EL (cell line): ENCODE data around the gene RAPGEF1.
"Not testable (repeated sequence)": the region's sequence is repeated elsewhere in the genome, so short reads cannot be mapped to it uniquely, and the experiment has no call there.

ENCODE experiments used
- DNase-seq: peaks from one replicate; pipeline ENCODE4 v3.0.0-alpha.2; 2016

The RAPGEF1 gene

GRCh38 chr9:131580358-131580757 is 159.5 kb downstream of the RAPGEF1 start:
- no peak for DNase-seq

DNA sequence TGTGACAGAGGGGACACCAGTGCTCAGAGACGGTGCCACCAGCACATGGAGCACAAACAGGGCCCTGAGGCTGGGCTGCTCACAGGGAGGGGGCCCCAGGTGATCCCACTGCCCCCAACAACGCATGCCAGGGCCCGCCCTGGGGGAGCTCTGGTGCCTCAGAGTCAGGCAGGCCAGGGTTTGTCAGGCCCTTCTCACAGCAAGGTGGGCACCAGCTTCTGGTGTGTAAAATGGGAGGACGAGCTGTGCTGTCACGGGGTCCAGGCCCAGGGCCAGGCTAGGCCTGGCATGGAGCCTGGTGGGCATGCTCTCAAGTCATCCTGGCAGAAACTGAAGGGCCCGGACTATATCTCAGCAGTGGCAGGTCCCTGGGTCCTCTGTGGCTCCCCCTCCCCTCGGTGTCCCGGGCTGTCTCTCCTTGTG is 160.1 kb downstream of the RAPGEF1 start:
- DNase-seq: no peak

DNA sequence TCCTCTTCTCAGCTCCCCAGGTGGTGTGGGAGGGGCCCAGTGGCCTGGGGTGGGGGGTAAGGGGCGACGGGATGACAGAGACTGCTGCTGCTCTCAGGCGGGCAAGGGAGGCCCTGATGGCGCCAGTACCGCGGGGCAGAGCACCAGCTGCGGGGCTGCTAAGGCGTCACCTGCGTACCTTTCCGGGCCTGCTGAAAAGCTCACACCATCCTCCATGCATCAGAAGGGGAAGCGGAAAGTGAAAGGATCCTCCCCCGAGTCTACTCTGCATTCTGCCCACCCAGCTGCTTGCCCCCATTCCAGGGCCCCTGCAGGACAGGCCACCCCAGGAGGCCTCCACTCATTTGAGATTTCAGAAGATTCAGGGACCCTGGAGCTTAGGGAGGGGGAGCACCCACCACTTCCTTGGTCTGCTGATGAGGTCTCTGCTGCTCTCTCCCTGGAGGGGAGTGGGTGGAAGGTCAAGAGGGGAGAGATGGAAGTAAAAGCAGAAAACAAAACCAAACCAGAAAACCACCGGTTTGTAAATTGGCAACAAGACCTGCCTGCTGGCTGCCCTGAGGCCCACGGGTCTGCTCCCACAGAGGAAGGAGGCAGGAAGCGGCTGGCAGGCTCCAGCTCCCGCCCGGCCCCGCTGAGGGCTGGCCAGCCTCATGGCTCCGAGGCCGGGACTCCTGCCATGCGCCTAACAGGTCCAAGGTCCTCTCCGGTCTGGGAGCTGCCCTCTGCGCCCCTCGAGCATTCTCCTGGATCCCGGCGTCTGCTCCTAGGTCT is 161.0 kb downstream of the RAPGEF1 start:
- DNase-seq: no peak

DNA sequence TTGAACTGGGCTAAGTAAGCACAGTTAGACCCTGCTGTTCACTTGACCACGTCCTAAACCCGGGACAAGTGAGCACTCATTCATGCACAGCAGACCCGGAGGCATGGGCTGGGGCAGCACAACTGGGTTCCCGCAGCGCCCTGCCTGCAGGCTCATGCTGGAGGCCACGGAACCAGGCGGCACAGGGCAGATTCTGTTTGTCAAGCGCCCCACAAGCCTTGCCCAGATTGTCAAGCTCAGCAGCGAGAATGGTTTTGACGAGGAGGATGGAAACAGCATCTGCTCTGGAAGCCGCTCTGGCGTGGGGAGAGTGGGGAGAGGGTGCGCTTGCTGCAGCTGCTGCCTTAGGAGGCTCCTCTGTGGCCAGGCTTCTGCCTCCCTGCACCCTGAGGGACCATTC is 161.9 kb downstream of the RAPGEF1 start:
- no peak for DNase-seq

GRCh38 chr9:131577005-131578000 is 162.6 kb downstream of the RAPGEF1 start:
- DNase-seq: no peak

DNA sequence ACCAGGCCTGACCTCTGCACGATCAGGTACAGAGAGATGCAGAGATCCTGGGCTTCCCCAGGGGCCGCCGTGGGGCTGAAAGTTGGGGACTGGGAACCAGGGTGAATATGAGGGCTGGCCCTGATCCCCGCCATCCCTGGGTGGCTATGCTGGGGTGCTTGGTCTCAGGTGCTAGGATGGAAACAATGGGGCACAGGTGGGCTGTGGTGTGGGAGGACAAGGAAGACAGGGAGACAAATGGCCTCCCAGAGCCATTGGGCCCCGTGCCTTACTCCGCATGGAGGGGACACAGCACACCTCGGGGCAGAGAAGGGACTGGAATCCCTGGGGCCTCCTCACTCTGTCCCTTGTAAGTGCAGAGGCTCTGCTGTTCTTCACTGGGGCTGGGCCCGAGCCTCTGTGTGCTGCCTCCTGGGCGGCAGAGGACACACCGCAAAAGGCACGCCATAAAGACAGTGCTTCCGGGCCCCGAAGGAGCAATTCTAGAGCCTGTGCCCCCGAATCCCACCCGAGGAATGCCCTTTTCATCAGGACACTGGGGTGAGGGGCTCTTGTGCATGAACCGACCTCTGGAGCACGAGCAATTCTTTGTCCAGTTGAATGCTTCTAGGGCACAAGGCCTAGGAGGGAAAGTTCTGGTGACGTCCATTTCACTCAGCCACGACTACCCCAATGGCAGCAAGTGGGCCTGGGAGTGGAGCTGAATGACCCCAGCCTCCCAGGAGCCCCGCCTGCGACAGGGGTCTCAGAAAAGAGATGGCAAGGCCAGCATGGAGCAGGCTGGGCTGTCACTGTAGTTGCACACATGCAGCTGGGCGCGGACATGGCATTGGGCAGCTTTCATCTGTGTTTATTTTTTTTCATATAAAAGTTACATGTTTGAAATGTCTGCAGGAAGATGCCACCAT is 163.7 kb downstream of the RAPGEF1 start:
- DNase-seq: no peak

DNA sequence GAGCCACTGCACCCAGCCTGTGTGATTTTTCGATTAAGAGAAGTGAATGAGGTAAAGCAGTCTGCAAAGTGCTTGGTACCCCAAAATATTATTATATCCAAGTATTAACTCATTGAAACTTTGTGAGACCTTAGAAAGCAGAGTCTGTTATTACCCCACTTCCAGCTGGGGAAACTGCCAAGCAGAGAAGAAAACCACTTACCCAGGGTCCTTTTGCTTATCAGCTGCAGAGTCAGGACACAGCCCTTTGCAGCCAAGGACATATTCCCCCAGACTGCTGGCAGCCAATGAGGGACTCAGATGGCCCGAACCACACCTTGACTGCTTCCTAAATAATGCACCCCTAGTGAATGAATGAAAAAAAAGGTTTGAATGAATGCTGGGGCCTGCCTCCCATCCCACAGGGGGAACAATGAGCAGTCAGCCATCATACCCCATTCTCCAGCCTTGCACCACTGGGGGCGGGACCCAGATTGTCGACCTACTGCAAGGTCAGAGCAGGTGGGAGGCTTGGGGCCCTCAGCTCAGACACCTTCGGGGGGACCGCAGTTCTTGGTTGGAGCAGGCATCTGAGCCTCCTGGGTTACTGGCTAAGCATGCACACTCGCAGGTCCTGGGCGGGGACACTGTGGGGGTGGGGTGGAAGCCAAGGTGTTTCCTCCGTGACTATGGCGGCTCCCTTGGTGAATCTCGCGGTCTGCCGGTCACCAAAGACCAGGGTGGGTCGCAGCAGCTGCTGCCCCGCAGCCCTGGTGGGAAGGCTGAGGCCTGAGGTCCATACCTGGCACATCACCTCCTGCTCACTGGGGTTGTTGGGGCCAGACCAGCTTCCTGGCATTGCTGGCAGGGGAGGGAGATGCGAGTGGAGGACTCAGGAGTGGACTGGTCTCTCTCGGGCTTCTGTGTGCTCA is 164.9 kb downstream of the RAPGEF1 start:
- DNase-seq: no peak

- DNase-seq: no peak
Measured at GRCh38 chr9:131567910-131568309, 172.0 kb downstream of the RAPGEF1 start.

DNA sequence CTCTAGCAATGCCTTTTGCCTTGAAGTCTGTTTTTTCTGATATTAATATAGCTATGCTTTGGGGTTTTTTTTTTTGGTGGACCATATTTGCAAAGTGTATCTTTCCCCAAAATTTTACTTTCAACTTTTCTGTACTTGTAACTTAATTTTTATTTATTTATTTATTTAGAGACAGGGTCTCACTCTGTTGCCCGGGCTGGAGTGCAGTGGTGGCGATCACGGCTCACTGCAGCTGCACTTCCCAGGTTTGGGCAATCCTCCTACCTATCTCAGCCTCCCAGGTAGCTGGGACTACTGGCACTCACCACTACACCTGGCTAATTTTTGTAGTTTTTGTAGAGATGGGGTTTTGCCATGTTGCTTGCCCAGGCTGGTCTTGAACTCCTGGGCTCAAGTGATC is 173.7 kb downstream of the RAPGEF1 start:
- DNase-seq: no peak

GRCh38 chr9:131565369-131565768 is 174.5 kb downstream of the RAPGEF1 start:
- DNase-seq: no peak

DNA sequence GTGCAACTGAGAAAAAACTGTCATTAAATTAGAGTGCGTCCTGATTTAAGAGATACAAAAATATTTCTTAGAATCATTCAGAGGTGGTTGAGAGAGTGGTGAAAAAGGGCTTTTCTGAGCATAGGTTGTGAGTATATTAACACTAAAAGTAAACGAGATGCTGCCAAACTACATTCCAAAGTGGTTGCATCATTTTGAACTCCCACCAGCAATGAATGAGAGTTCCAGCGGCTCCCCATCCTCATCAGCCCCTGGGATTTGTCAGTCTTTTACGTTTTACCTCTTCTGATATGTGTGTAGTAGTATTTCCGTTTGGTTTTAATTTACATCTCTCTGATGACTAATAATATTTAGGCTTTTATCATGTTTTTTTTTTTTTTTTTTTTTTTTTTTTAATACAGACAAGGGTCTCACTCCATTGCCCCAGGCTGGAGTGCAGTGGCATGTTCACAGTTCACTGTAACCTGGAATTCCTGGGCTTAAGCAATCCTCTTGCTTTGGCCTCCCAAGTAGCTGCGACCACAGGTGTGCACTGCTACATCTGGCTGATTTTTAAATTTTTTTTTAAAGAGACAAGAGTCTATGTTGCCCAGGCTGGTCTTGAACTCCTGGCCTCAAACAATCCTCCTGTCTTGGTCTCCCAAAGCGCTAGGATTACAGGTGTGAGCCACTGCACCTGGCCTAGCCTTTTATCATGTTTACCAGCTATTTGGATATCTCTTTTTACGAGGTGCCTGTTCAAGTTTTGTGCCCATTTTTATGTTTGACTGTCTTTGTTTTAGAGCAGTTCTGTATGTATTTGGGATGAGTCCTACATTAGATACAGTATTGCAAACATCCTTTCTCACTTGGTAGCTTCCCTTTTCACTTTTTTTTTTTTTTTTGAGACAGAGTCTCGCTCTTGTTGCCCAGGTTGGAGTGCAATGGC is 177.6 kb downstream of the RAPGEF1 start:
- peak; percentile 48 for DNase-seq

DNA sequence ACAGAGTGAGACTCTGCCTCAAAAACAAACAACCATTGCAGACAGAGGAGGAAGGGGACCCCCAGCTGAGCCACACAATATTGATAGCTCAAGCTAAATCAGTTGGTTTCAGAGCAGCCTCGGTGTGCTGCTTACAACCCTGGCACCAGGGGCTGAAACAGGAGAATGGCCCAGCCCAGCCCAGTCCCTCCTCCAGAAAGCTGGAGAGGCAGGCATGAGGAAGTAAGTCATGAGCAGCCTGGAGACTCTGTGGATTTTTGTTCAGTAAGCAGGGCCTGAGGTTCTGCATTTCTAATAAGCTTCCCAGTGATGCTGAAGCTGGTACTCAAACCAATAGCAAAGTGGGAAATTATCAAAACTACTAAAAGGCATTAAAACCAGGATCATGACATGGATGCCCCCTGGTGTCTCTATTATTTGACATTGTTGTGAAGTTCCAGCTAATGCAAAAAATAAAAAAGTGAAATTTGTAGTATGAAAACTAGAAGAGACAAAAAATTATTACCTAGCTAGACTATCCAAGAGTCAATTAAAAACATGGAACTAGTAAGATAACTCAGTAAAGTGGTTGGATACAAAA is 180.4 kb downstream of the RAPGEF1 start:
- no peak for DNase-seq

GRCh38 chr9:131557855-131558548 is 181.9 kb downstream of the RAPGEF1 start:
- DNase-seq: no peak

DNA sequence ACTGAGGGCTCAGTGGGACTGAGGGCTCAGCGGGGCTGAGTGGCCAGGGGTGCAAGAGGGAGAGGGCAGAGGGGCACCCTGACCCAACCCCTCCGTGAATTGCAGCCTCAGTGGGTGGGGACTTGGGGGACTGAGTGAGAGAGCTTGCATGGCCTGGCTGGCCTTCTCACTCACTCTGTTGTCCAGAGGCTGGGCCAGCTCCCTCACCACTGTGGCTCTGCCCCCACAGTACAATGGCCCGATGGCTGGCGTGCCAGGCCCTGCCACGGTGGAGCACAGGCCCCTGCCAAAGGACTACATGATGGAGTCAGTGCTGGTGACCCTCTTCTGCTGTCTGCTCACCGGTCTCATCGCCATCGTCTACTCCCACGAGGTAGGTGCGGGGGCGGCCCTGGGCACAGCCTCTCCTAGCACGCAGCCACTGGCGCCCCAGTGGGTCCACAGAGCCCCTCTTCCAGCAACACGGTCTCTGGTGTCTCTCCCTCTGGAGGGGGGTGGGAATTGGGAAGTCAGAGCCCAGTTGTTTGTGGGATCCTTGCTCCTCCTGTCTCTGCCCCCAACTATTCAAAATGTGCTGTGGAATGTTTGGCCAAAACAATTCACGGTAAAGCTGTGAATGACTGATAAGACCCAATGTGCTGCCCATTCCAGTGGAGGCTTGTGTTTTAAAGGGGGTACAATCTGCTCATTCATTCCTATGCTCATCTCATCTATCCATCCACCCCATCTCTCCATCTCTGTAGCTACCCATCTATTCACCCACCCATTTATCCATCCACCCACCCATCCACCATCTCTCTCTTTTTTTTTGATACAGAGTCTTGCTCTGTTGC is 183.8 kb downstream of the RAPGEF1 start:
- DNase-seq: no peak

DNA sequence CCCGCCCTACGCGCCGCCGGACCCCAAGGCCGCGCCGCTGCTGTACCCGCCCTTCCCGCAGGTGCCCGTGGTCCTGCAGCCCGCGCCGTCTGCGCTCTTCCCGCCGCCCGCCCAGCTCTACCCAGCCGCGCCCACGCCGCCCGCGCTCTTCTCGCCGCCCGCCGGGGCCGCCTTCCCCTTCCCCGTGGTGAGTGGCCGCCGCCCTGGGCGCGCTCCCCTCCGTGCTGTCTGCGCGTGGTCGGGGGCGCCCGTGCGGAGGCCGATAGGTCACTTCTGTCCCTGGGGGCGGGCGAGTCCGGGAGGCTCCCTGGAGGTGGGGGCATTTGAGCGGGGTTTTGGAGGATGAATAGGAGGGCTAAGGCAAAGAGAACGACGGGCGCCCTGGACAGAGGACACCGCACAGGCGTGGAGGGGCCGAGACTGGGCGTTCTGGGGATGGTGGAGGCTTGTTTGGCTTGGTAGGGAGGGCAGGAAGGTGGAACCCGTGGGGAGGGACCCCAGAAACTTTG is 185.0 kb downstream of the RAPGEF1 start:
- DNase-seq: no peak

DNA sequence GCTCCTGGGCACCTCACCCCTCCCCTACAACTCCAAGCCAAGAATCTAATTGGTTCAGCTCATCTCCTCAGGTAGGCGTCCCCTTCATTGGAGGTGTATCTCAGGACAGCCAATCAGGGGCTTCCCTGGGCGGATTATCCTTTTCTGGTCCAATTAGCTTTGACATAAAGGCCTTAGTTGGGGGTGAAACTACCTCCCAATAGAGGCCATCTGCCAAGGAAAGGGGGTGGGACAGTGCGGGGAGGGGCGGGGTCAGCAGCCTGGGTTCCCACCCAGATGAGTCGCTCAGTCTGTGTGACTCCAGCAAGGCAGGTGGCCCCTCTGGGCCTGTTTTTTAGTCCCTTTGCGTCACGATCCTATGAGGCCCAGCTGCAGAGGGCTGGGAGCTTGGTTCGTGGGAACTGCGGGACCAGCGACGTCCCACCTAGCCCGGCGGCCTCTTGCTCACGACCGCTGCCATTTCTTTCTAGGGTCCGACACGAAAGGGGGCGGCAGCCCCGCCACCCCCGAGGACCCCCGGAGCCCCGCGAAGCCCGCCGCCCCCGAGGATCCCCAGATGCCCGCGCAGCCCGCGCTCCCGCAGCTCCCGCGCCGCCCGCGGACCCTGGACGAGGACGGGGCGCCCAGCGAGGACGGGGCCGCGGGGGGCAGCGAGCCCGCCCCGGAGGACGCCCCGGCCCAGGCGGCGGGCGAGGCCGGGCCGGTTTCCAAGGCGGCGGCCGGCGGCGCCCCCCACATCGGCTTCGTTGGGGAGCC is 185.6 kb downstream of the RAPGEF1 start:
- no peak for DNase-seq

- DNase-seq: no peak
Measured at GRCh38 chr9:131552030-131552429, 187.8 kb downstream of the RAPGEF1 start.

GRCh38 chr9:131550465-131550864 is 189.4 kb downstream of the RAPGEF1 start:
- DNase-seq: not testable (repeated sequence)
